Activated T-cell treated with anti-CD3 and anti-CD28 coated beads for 4 hours (primary cell): ENCODE data around the gene FBRSL1.

Experiments used
- DNase-seq: peaks from one replicate; pipeline ENCODE4 v3.0.0-alpha.2; 2020

The FBRSL1 gene

GRCh38 chr12:132484891-132485441 lies 5.0 kb upstream of the FBRSL1 start:
- DNase-seq: no peak

- DNase-seq: no peak
These were observed 4.3 kb upstream of the FBRSL1 start for GRCh38 chr12:132485619-132486018.

GRCh38 chr12:132486168-132486567 lies 3.8 kb upstream of the FBRSL1 start:
- DNase-seq: no peak

DNA sequence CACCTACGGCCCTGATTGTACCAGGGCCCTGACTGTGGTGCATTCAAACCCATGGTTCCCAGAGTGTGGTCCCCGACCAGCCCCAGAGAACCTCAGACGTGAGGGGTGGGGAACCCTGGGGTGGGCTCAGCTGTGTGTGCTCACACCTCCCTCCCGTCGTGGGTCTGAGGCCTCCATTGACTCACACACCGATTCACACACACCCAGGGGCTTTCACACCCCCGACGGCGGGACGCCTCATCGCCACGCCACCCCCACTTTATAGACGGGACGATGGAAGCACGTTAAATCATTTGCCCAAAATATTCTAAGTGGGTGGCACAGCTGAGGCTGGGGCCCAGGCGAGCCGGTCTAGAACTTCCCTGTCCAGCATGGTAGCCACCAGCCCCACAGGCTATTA lies 3.4 kb upstream of the FBRSL1 start:
- DNase-seq: no peak

GRCh38 chr12:132487311-132487741 lies 2.6 kb upstream of the FBRSL1 start:
- DNase-seq: no peak

GRCh38 chr12:132488127-132489077 lies 1.5 kb upstream of the FBRSL1 start:
- DNase-seq: no peak

- peak; percentile 52 for DNase-seq
These were observed 811 bp upstream of the FBRSL1 start for GRCh38 chr12:132489078-132489601.

DNA sequence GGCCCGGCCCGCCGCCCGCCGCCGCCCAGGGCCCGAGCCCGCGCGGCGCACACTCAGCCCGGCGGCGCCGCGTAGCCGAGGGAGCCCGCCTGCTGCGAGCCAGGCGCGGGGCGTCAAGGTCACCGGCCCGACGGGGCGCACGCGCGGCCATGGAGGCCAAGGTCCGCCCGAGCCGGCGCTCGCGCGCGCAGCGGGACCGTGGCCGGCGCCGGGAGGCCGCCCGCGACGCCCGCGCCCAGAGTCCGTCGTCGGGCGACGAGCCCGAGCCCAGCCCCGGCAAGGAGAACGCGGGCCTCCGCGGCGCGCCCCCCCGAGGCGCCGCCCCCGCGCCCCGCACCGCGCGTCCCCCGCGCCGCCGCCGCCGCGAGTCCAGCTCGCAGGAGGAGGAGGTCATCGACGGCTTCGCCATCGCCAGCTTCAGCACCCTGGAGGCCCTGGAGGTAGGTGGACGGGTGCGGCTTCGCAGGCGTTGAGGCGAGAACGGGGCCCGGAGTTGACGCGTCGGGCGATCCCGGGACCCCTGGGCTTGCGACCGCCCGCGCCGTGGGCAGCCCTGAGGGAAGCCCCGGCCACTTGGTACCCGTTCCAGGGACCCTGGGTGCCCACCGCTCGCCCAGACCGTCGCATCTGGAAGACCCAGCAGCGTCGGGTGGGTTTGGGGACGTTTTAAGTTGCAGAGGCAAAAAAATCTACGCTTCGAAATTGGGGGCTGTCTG lies 629 bp downstream of the FBRSL1 start:
- no peak for DNase-seq

DNA sequence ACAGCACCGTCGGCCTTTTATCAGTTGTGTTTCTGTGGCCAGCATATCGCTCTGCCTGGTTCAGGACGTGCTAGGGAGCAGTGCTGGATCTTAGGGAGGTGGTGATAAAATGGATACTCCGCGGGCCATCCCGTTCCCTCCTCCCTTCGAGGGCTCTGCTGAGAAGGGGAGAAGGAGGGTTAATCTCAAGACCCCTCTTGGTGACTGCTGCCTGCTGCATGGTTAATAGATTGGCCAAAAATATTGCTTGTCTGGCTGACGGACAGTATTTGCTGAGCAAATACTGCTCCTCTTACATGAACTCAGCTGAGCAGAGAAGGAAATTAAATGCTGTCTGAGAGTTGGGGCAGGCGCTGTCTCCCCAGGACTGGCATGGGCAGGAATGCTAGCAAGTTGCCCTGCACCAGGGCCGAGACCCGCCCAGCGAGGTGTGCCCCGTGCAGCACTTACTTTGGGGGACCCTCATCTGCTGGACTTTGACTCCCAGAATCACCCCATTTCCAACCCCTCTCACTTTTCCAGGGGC lies 1.2 kb downstream of the FBRSL1 start:
- no peak for DNase-seq

GRCh38 chr12:132491761-132492378 lies 1.9 kb downstream of the FBRSL1 start:
- no peak for DNase-seq

- no peak for DNase-seq
These were observed 2.6 kb downstream of the FBRSL1 start for GRCh38 chr12:132492522-132492921.

- no peak for DNase-seq
These were observed 3.0 kb downstream of the FBRSL1 start for GRCh38 chr12:132492951-132493350.

DNA sequence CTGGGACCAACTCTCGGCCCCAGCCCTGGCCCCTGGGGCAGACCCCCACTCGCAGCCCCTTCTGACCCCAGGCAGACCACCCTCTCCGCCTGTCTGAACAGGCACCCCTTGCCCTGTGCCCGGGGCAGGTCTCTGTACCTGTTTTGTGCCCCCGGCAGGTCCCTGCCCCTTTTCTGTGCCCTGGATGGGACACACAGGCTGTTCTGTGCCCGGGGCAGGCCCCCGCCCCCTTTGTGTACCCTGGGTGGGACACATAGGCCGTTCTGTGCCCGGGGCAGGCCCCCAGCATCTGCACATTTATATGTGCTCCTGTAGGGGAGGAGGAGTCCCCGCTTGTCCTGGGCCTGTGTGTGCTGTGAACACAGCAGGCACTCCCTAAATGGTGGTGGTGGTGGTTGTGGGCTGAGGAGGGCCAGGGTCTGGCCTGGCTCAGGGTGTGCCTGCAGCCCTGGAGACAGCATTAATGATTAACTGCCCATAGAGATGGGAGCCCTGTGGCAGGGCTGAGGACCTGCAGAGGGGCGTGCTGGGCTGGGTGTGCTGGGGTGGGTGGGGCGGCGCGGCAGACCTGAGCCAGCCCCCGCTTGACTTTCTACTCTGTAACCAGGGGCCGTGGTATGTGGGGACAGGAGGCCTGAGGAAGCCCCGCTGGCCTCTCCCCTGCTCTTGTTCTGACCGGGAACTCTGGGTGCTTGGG lies 3.7 kb downstream of the FBRSL1 start:
- no peak for DNase-seq

DNA sequence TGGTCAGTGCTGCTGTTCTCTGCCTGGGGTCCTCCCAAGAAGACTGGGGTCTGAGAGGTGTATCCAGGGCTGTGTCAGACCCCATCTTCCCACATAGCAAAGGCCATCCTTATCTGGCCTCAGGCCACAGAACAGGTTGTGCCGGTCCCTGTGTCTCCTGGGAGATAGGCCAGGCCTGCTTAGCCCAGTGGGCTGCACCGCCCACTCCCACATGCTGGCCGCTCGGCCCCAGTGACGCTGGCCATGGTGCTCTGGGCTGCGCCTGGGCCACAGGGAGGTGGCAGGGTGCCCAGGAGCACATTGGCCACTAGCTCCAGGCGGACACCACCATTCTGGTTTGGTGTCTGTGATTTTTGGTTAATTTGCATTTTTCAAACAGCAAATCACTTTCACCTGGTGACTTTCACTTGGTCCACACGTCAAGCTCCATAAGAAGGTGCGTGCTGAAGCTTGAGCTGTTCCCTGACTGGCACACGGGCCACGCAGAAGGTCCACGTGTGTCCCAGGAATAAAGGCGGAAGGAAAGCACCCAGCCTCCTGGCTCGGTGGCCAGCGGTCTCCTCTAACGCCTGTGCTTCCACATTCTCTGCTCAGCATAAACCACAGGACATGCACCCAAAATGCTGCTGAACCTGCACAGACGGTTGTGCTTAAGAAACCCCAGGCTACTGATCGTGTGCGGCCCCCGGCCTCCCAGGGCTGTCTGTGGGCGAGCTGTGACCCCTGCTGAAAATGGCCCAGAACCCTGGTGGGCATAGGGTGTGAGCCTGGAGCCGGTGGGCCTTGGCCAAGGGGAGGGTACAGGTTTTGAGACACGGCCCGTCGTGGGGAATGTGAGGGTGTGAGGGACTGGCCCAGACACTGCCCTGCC lies 4.6 kb downstream of the FBRSL1 start:
- no peak for DNase-seq

DNA sequence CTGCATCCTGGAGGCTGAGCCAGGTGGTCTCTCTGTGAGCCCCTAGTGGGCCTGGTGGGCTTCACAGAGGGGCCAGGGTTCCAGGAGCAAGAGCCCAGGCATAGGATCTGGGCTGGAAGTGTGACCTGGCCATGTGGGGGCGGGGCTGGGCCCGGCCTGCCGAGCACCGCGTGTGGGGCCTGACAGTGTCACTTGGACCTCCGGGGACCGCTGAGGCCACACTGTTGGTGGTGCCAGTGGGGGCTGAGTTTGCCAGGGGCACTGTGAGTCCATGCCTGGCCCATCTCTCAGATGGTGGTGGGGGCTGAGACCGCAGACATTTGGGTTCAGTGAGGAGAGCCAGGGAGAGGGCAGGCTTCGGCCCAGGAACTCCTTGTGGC lies 5.2 kb downstream of the FBRSL1 start:
- no peak for DNase-seq

DNA sequence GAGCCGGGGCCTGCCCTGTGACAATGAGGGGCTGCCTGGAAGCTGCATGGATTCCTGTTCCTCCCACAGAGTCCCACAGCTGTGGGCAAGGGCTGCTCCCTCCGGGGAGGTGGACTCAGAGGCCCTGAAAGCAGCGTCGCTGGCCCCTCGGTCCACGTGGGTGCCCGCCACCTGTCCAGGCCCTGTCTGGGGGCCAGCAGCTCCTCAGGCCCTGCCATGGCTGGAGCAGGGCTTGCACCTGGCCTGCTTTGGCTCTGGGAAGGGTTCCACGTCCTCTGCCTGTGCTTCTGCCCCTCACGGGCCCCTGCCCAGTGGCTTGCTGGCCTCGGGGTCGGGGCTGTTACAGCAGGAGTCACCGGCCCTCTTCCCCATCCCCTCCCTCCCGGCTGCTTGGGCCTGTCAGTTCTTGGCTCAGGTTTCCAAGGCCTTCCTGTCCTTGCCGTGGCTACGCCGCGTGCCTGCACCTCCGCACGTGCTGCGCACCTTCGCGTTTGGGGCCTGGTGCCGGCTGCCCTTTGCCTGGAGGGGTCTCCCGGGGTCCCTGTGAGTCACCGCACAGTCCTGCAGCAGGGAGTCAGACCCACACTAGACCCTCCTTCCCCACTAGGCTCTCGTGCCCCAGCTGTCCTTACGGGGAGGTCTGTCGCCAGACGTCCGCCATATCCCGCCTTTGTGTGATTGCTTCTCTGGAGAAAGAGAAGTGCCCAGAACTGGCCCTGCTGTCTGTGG lies 5.8 kb downstream of the FBRSL1 start:
- DNase-seq: no peak

GRCh38 chr12:132496358-132496669 lies 6.4 kb downstream of the FBRSL1 start:
- no peak for DNase-seq

DNA sequence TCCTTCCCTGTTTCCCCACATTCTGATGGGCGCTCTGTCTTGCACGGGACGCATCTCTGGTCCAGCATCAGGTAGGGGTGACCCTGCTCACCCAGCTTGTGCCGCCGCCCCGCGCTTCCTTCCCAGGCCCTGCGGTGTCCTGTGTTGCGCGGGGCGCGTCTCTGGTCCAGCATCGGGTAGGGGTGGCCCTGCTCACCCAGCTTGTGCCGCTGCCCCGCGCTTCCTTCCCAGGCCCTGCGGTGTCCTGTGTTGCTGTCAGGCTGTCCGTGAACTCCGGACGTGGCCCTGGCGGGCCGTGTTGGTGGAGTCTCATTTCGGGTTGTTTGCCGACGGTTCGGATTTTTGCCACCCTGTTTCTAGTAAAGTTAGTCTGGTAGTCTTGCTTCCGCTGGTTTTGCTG lies 6.8 kb downstream of the FBRSL1 start:
- no peak for DNase-seq

GRCh38 chr12:132497514-132498405 lies 7.8 kb downstream of the FBRSL1 start:
- no peak for DNase-seq

DNA sequence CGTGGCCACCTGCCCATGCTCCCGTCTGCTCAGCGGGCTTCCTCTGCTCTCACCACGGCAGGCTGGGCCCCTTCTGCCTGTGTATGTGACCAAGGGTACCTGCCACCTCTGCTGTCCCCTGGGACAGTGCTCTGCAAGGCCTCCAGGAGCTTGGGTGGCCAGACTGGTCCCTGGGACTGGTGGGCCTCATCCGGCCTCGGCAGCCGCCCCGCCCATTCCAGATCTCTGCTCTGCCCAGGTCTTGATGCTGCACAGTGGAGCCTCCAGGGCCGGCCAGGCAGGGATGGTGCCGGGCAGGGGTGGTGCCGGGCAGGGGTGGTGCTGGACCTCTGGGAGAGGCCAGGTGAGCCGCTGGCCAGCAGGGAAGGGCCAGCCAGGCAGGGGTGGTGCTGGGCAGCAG lies 9.0 kb downstream of the FBRSL1 start:
- no peak for DNase-seq
